H9 (cell line): Measurements from ENCODE around the gene C1QBP. TPM values are rescaled to one million over a fixed set of nuclear protein-coding genes. Genes with fewer than 3 reads are reported as not detected.

Source experiments
- DNase-seq: peaks from one replicate; pipeline ENCODE4 v3.0.0-alpha.2; 2017
- H2AFZ ChIP-seq: one replicate; pipeline ENCODE4 v1.6.1; 2013; ENCODE audit warnings: mild to moderate bottlenecking, low read length, control low read depth, moderate library complexity
- H2AK5ac ChIP-seq: 2 replicates; pipeline ENCODE4 v1.6.1; 2013; ENCODE audit warnings: low read length, control low read depth, mixed read lengths; ENCODE audit not compliant: insufficient read length
- H2BK120ac ChIP-seq: one replicate; pipeline ENCODE4 v1.6.1; 2013; ENCODE audit warnings: low read depth, mild to moderate bottlenecking, low read length, control low read depth, inconsistent platforms; ENCODE audit not compliant: poor library complexity, severe bottlenecking
- H2BK12ac ChIP-seq: 2 replicates; pipeline ENCODE4 v1.6.1; 2013; ENCODE audit warnings: low read length, control low read depth, mixed read lengths, low read depth; ENCODE audit not compliant: insufficient read length
- H2BK15ac ChIP-seq: 2 replicates; pipeline ENCODE4 v1.6.1; 2013; ENCODE audit warnings: low read depth, low read length, control low read depth
- H2BK20ac ChIP-seq: one replicate; pipeline ENCODE4 v1.6.1; 2013; ENCODE audit warnings: low read depth, mild to moderate bottlenecking, low read length, control low read depth, inconsistent platforms; ENCODE audit not compliant: poor library complexity, severe bottlenecking
- H2BK5ac ChIP-seq: 2 replicates; pipeline ENCODE4 v1.6.1; 2013; ENCODE audit warnings: low read length, control low read depth, mixed read lengths; ENCODE audit not compliant: insufficient read length
- H3K14ac ChIP-seq: 2 replicates; pipeline ENCODE4 v1.6.1; 2013; ENCODE audit warnings: low read length, control low read depth; ENCODE audit not compliant: insufficient read depth
- H3K18ac ChIP-seq: 2 replicates; pipeline ENCODE4 v1.6.1; 2013; ENCODE audit warnings: low read depth, mild to moderate bottlenecking, mixed read lengths, low read length, control low read depth; ENCODE audit not compliant: insufficient read length
- H3K23ac ChIP-seq: 2 replicates; pipeline ENCODE4 v1.6.1; 2013; ENCODE audit warnings: low read length, control low read depth, mixed read lengths, low read depth; ENCODE audit not compliant: insufficient read length
- H3K23me2 ChIP-seq: 2 replicates; pipeline ENCODE4 v1.6.1; 2013; ENCODE audit warnings: low read depth, mild to moderate bottlenecking, mixed read lengths, low read length, control low read depth; ENCODE audit not compliant: insufficient read length, poor library complexity, severe bottlenecking
- H3K27ac ChIP-seq: 2 replicates; pipeline ENCODE4 v1.5.1; 2013; ENCODE audit warnings: low read length, control low read depth, mixed read lengths, low read depth; ENCODE audit not compliant: insufficient read length
- H3K27me3 ChIP-seq: 2 replicates; pipeline ENCODE4 v1.6.1; 2013; ENCODE audit warnings: low read length, control low read depth, inconsistent platforms; ENCODE audit not compliant: insufficient read depth
- H3K4ac ChIP-seq: 2 replicates; pipeline ENCODE4 v1.6.1; 2013; ENCODE audit warnings: low read depth, mild to moderate bottlenecking, control low read depth, inconsistent platforms, low read length, moderate library complexity
- H3K4me1 ChIP-seq: 2 replicates; pipeline ENCODE4 v1.6.1; 2013; ENCODE audit warnings: low read length, control low read depth, inconsistent platforms; ENCODE audit not compliant: insufficient read depth
- H3K4me2 ChIP-seq: 2 replicates; pipeline ENCODE4 v1.6.1; 2013; ENCODE audit warnings: low read length, control low read depth, mixed read lengths; ENCODE audit not compliant: insufficient read length, insufficient read depth
- H3K56ac ChIP-seq: 2 replicates; pipeline ENCODE4 v1.6.1; 2013; ENCODE audit warnings: low read depth, mild to moderate bottlenecking, mixed read lengths, low read length, control low read depth; ENCODE audit not compliant: insufficient read length
- H3K79me1 ChIP-seq: 2 replicates; pipeline ENCODE4 v1.6.1; 2013; ENCODE audit warnings: low read depth, mild to moderate bottlenecking, moderate library complexity, low read length, control low read depth, inconsistent platforms; ENCODE audit not compliant: insufficient read depth, poor library complexity, severe bottlenecking
- H3K79me2 ChIP-seq: 2 replicates; pipeline ENCODE4 v1.6.1; 2013; ENCODE audit warnings: low read length, control low read depth, inconsistent platforms; ENCODE audit not compliant: insufficient read depth
- H3K9ac ChIP-seq: 2 replicates; pipeline ENCODE4 v1.6.1; 2013; ENCODE audit warnings: low read length, control low read depth, mixed read lengths; ENCODE audit not compliant: insufficient read length; ENCODE audit errors: extremely low read depth
- H3K9me3 ChIP-seq: one replicate; pipeline ENCODE4 v1.6.1; 2013; ENCODE audit warnings: low read depth, low read length, inconsistent platforms; ENCODE audit not compliant: control insufficient read depth
- H3T11ph ChIP-seq: one replicate; pipeline ENCODE4 v1.6.1; 2013; ENCODE audit warnings: mild to moderate bottlenecking, low read length, control low read depth, inconsistent platforms
- H4K20me1 ChIP-seq: one replicate; pipeline ENCODE4 v1.6.1; 2013; ENCODE audit not compliant: control insufficient read depth, insufficient read length, insufficient read depth
- H4K5ac ChIP-seq: 2 replicates; pipeline ENCODE4 v1.6.1; 2013; ENCODE audit warnings: low read depth, mild to moderate bottlenecking, mixed read lengths, low read length, control low read depth; ENCODE audit not compliant: insufficient read length
- H4K8ac ChIP-seq: replicated peaks from 2 replicates; pipeline ENCODE4 v1.6.1; 2013; ENCODE audit warnings: low read length, control low read depth, mixed read lengths, low read depth; ENCODE audit not compliant: insufficient read length
- H4K91ac ChIP-seq: 2 replicates; pipeline ENCODE4 v1.6.1; 2013; ENCODE audit warnings: low read depth, mild to moderate bottlenecking, moderate library complexity, mixed read lengths, low read length, control low read depth; ENCODE audit not compliant: insufficient read length
- H3K27ac Mint-ChIP-seq, 3 experiments: 2 replicates in 2 of 3; 3 replicates in 1 of 3; pipeline ENCODE4 v1.8.0; 2020 to 2021; ENCODE audit warnings: mixed read lengths in 3 of 3, mild to moderate bottlenecking in 1 of 3, moderate library complexity in 1 of 3
- H3K27me3 Mint-ChIP-seq: 2 replicates; pipeline ENCODE4 v1.8.0; 2021; ENCODE audit warnings: low read depth, mild to moderate bottlenecking, moderate library complexity, mixed read lengths
- H3K36me3 Mint-ChIP-seq, 3 experiments: 2 replicates in 2 of 3; 3 replicates in 1 of 3; pipeline ENCODE4 v1.8.0; 2020 to 2021; ENCODE audit warnings: low read depth in 3 of 3, mixed read lengths in 3 of 3; ENCODE audit not compliant: insufficient read depth in 1 of 3
- H3K4me1 Mint-ChIP-seq, 2 experiments: 2 replicates each; pipeline ENCODE4 v1.8.0; 2020; ENCODE audit warnings: mixed read lengths in 2 of 2
- H3K4me3 Mint-ChIP-seq, 2 experiments: 2 replicates in 1 of 2; 3 replicates in 1 of 2; pipeline ENCODE4 v1.8.0; 2020 to 2021; ENCODE audit warnings: mild to moderate bottlenecking in 2 of 2, mixed read lengths in 2 of 2, moderate library complexity in 1 of 2
- H3K9me3 Mint-ChIP-seq, 2 experiments: 2 replicates in 1 of 2; 3 replicates in 1 of 2; pipeline ENCODE4 v1.8.0; 2020; ENCODE audit warnings: mild to moderate bottlenecking in 2 of 2, mixed read lengths in 2 of 2, moderate library complexity in 1 of 2
- CTCF ChIP-seq: fragments of 200-600 bp; sonication (generic); conservative IDR thresholded peaks from 3 replicates; pipeline ENCODE4 v1.8.0; 2021; ENCODE audit warnings: antibody characterized with exemption, mild to moderate bottlenecking
- WGBS: extraction: QIAGEN DNeasy Blood & Tissue Kit; methylation state at CpG from one replicate; pipeline ENCODE4 v1.1.7; 2013; ENCODE audit warnings: missing lambda C conversion rate, low lambda C conversion rate, mixed read lengths; ENCODE audit not compliant: insufficient read length; ENCODE audit errors: extremely low coverage; 5-methylcytosine and 5-hydroxymethylcytosine counted together
- total RNA-seq: library from RNA; stranded (reverse); gene quantifications from 2 replicates; pipeline ENCODE4 v1.2.1, GENCODE V29; 2021

Gene C1QBP
- total RNA-seq, 1 experiment from 2014 or later, result 390 TPM

- no peak for TF ChIP-seq CTCF
- no peaks in the 10 kb centered on the region for H3K4me1 Mint-ChIP-seq
- H3K4ac ChIP-seq, result no peak overlapping the region
These were observed 28.2 kb downstream of the C1QBP start for GRCh38 chr17:5410594-5411272.

More at GRCh38 chr17:5410594-5411272, 28.2 kb downstream of the C1QBP start:
- no peak overlapping the region for H3K23ac ChIP-seq
- WGBS, result no CpG with 5 or more reads among the region's 7 CpGs
- H3K23me2 ChIP-seq, result no peaks in the 10 kb centered on the region
- no peak overlapping the region for H2AK5ac ChIP-seq
- no peak overlapping the region for H3K56ac ChIP-seq
- DNase-seq, result no peak
- H3K18ac ChIP-seq, result no peak overlapping the region
- H3K79me2 ChIP-seq, result no peaks in the 10 kb centered on the region; the same call in 1 of the 2 replicates
- no peak overlapping the region for H4K91ac ChIP-seq
- no peak overlapping the region for H2BK120ac ChIP-seq
- no peak overlapping the region for H3K14ac ChIP-seq
- no peak overlapping the region; a peak in 2 of 7 replicates for H3K27ac Mint-ChIP-seq
- peaks cover 25 to 53% (median 43%) of the 10 kb centered on the region in 3 experiments; a peak in 6 of 7 replicates for H3K36me3 Mint-ChIP-seq
- H3K4me1 ChIP-seq, result no peaks in the 10 kb centered on the region; the same call in 1 of the 2 replicates
- no peak overlapping the region for H2BK20ac ChIP-seq
- H3K9ac ChIP-seq, result no peak overlapping the region
- no peaks in the 10 kb centered on the region for H4K20me1 ChIP-seq
- no peaks in the 10 kb centered on the region for H3K79me1 ChIP-seq
- no peak overlapping the region for H4K8ac ChIP-seq
- no peak overlapping the region for H2BK12ac ChIP-seq
- H2BK15ac ChIP-seq, result no peak overlapping the region
- no peak overlapping the region for H4K5ac ChIP-seq
- H3K27me3 Mint-ChIP-seq, result no peaks in the 10 kb centered on the region
- H2AFZ ChIP-seq, result no peak overlapping the region
- no peak overlapping the region for H3K27ac ChIP-seq
- no peak overlapping the region for H3K4me2 ChIP-seq
- H2BK5ac ChIP-seq, result no peak overlapping the region
- H3K9me3 Mint-ChIP-seq, result no peaks in the 10 kb centered on the region
- no peak overlapping the region for H3K4me3 Mint-ChIP-seq
- H3K27me3 ChIP-seq, result no peaks in the 10 kb centered on the region
- no peak overlapping the region for H3T11ph ChIP-seq
- H3K9me3 ChIP-seq, result no peaks in the 10 kb centered on the region
